Astrocyte (in vitro differentiated cells and primary cell): ENCODE results near the gene ZSWIM8. TPM values are rescaled to one million over a fixed set of nuclear protein-coding genes. Genes with fewer than 3 reads are reported as not detected.

Experiments
- DNase-seq: peaks from one replicate; pipeline ENCODE4 v3.0.0-alpha.2; 2010; ENCODE audit warnings: low read depth
- FAIRE-seq: peaks from 2 replicates; lab custom pipeline; 2011; peaks lifted over from hg19 to GRCh38; lab: Jason Lieb, UNC
- H2AFZ ChIP-seq: 2 replicates; pipeline ENCODE4 v1.6.0; 2012; ENCODE audit warnings: low read depth, low read length, inconsistent platforms
- H3K27ac ChIP-seq: 2 replicates; pipeline ENCODE4 v1.5.1; 2011; ENCODE audit warnings: low read depth, low read length, inconsistent platforms
- H3K27me3 ChIP-seq: 2 replicates; pipeline ENCODE4 v1.6.0; 2011; ENCODE audit warnings: low read length, inconsistent platforms; ENCODE audit not compliant: insufficient read depth
- H3K36me3 ChIP-seq: 2 replicates; pipeline ENCODE4 v1.5.1; 2011; ENCODE audit warnings: low read length, inconsistent platforms; ENCODE audit not compliant: insufficient read depth
- H3K4me1 ChIP-seq: 2 replicates; pipeline ENCODE4 v1.5.1; 2011; ENCODE audit warnings: low read length, inconsistent platforms; ENCODE audit not compliant: insufficient read depth
- H3K4me2 ChIP-seq: 2 replicates; pipeline ENCODE4 v1.6.0; 2012; ENCODE audit warnings: low read length, inconsistent platforms
- H3K4me3 ChIP-seq: 2 replicates; pipeline ENCODE4 v1.5.1; 2011; ENCODE audit warnings: low read depth, mild to moderate bottlenecking, low read length, inconsistent platforms; ENCODE audit not compliant: insufficient read depth
- H3K79me2 ChIP-seq: 2 replicates; pipeline ENCODE4 v1.6.0; 2012; ENCODE audit warnings: mild to moderate bottlenecking, low read length, inconsistent platforms; ENCODE audit not compliant: insufficient read depth
- H3K9ac ChIP-seq: 2 replicates; pipeline ENCODE4 v1.6.0; 2012; ENCODE audit warnings: mild to moderate bottlenecking, low read length, inconsistent platforms
- H3K9me3 ChIP-seq: 2 replicates; pipeline ENCODE4 v1.5.1; 2012; ENCODE audit warnings: low read depth, mild to moderate bottlenecking, low read length, inconsistent platforms; ENCODE audit not compliant: insufficient read depth
- H4K20me1 ChIP-seq: 2 replicates; pipeline ENCODE4 v1.6.0; 2012; ENCODE audit warnings: low read length, inconsistent platforms; ENCODE audit not compliant: insufficient read depth
- H3K27ac Mint-ChIP-seq: one replicate; pipeline ENCODE4 v1.8.0; 2021; ENCODE audit warnings: mild to moderate bottlenecking, mixed read lengths; ENCODE audit not compliant: unreplicated experiment
- H3K27me3 Mint-ChIP-seq: one replicate; pipeline ENCODE4 v1.8.0; 2021; ENCODE audit warnings: low read depth, mixed read lengths; ENCODE audit not compliant: unreplicated experiment
- H3K36me3 Mint-ChIP-seq: one replicate; pipeline ENCODE4 v1.8.0; 2021; ENCODE audit warnings: low read depth, mixed read lengths; ENCODE audit not compliant: unreplicated experiment
- H3K4me1 Mint-ChIP-seq: one replicate; pipeline ENCODE4 v1.8.0; 2021; ENCODE audit warnings: low read depth, mixed read lengths; ENCODE audit not compliant: unreplicated experiment
- H3K4me3 Mint-ChIP-seq: one replicate; pipeline ENCODE4 v1.8.0; 2021; ENCODE audit warnings: mild to moderate bottlenecking, moderate library complexity, mixed read lengths; ENCODE audit not compliant: unreplicated experiment
- H3K9me3 Mint-ChIP-seq: one replicate; pipeline ENCODE4 v1.8.0; 2021; ENCODE audit warnings: mild to moderate bottlenecking, mixed read lengths; ENCODE audit not compliant: unreplicated experiment
- CTCF ChIP-seq: IDR thresholded peaks from 2 replicates; pipeline ENCODE4 v1.5.1; 2011; ENCODE audit warnings: low read depth, mild to moderate bottlenecking, inconsistent platforms, low read length, moderate library complexity; ENCODE audit not compliant: insufficient read depth
- EZH2 ChIP-seq: IDR thresholded peaks from 2 replicates; pipeline ENCODE4 v1.6.1; 2012; ENCODE audit warnings: mild to moderate bottlenecking, low read length, inconsistent platforms; ENCODE audit not compliant: insufficient read depth
- total RNA-seq: library from RNA; stranded (reverse); gene quantifications from 2 replicates; pipeline ENCODE4 v1.2.1, GENCODE V29; 2021

ZSWIM8 gene
- total RNA-seq, 1 donor from 2014 or later = 70.2 TPM

GRCh38 chr10:73761781-73762180, 23.6 kb upstream of the ZSWIM8 start:
- no peak overlapping the region for H3K4me3 ChIP-seq
- Mint-ChIP-seq H3K27me3 (no peaks in the 10 kb centered on the region), H3K9me3 (no peaks in the 10 kb centered on the region), H3K27ac (no peak overlapping the region), H3K4me3 (no peak overlapping the region), H3K36me3 (peaks cover 50% of the 10 kb centered on the region), H3K4me1 (peaks cover 36% of the 10 kb centered on the region)
- H3K9me3 ChIP-seq = no peaks in the 10 kb centered on the region
- peaks cover 54% of the 10 kb centered on the region for H3K79me2 ChIP-seq
- H3K4me2 ChIP-seq = no peak overlapping the region
- FAIRE-seq (no peak), DNase-seq (no peak)
- peaks cover 67% of the 10 kb centered on the region for H3K36me3 ChIP-seq
- peaks cover 90% of the 10 kb centered on the region for H4K20me1 ChIP-seq
- H3K27me3 ChIP-seq = no peaks in the 10 kb centered on the region
- no peak overlapping the region for H3K9ac ChIP-seq
- H3K27ac ChIP-seq = no peak overlapping the region
- peaks cover 15% of the 10 kb centered on the region for H3K4me1 ChIP-seq
- TF ChIP-seq CTCF (no peak), EZH2 (no peak)
- H2AFZ ChIP-seq = no peak overlapping the region

DNA sequence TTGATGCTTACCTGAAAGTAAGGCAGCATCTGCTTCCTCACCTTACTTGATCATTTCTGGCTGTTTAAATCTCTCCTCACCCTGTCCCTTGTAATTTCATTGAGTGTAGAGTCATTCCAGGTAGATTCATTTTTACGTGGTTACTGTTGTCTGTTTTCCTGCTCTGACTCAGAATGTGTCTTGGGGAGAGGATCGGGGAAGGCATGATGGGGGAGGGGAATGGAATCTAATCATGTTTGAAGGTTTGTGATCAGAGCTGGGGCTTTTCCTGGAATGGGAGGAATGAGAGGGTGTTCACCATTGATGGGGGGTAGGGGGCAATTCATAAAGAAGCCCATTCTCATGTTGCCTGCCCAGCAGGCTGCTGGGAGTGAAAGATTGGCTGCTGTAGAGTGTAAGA, 22.5 kb upstream of the ZSWIM8 start:
- Histone ChIP-seq H3K27ac (peak overlapping the region; percentile 32), H2AFZ (no peak overlapping the region), H3K9me3 (no peaks in the 10 kb centered on the region), H4K20me1 (peaks cover 85% of the 10 kb centered on the region), H3K4me2 (peak overlapping the region; percentile 26), H3K4me3 (no peak overlapping the region), H3K27me3 (no peaks in the 10 kb centered on the region), H3K4me1 (peaks cover 15% of the 10 kb centered on the region), H3K79me2 (peaks cover 47% of the 10 kb centered on the region), H3K9ac (peak overlapping the region; percentile 17), H3K36me3 (peaks cover 75% of the 10 kb centered on the region)
- FAIRE-seq (no peak), DNase-seq (peak; percentile 33)
- no peak for TF ChIP-seq EZH2
- no peak for TF ChIP-seq CTCF
- H3K9me3 Mint-ChIP-seq = no peaks in the 10 kb centered on the region
- peak overlapping the region; percentile 64 for H3K4me3 Mint-ChIP-seq
- no peaks in the 10 kb centered on the region for H3K27me3 Mint-ChIP-seq
- H3K36me3 Mint-ChIP-seq = peaks cover 50% of the 10 kb centered on the region
- H3K27ac Mint-ChIP-seq = peak overlapping the region; percentile 29
- H3K4me1 Mint-ChIP-seq = peaks cover 38% of the 10 kb centered on the region

DNA sequence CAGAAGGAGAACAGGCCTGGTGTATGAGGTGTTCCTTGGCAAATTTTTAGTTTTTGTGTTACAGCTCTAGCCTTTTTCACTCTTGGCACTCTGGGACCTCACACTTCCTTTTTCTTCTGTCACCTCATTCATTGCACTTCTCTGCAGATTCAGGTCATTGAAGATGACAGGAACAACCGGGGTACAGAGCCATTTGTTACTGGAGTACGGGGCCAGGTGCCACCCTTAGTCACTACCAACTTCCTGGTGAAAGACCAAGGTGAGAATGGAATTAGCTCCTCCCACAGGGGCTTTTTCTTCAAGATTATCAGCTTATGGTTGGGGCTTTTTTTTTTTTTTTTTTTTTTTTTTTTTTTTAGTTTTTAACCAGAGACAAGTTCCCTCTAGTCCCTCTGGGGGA, 22.1 kb upstream of the ZSWIM8 start:
- peaks cover 38% of the 10 kb centered on the region for H3K4me1 Mint-ChIP-seq
- no peak for DNase-seq
- no peak for FAIRE-seq
- peaks cover 15% of the 10 kb centered on the region for H3K4me1 ChIP-seq
- peak overlapping the region; percentile 32 for H3K27ac ChIP-seq
- H3K4me2 ChIP-seq = peak overlapping the region; percentile 26
- H3K27ac Mint-ChIP-seq = peak overlapping the region; percentile 29
- peaks cover 43% of the 10 kb centered on the region for H3K79me2 ChIP-seq
- peaks cover 76% of the 10 kb centered on the region for H3K36me3 ChIP-seq
- peaks cover 81% of the 10 kb centered on the region for H4K20me1 ChIP-seq
- TF ChIP-seq EZH2 (no peak), CTCF (no peak)
- H3K27me3 Mint-ChIP-seq = no peaks in the 10 kb centered on the region
- no peaks in the 10 kb centered on the region for H3K9me3 ChIP-seq
- peak overlapping the region; percentile 64 for H3K4me3 Mint-ChIP-seq
- peak overlapping the region; percentile 17 for H3K9ac ChIP-seq
- H2AFZ ChIP-seq = no peak overlapping the region
- no peak overlapping the region for H3K4me3 ChIP-seq
- no peaks in the 10 kb centered on the region for H3K9me3 Mint-ChIP-seq
- peaks cover 50% of the 10 kb centered on the region for H3K36me3 Mint-ChIP-seq
- H3K27me3 ChIP-seq = no peaks in the 10 kb centered on the region
